H1 (cell line): ENCODE measurements around the gene PLCB3. TPM values are rescaled to one million over a fixed set of nuclear protein-coding genes. Genes with fewer than 3 reads are reported as not detected.

Experiments used
- CEBPB ChIP-seq: IDR thresholded peaks from 2 replicates; pipeline ENCODE4 v1.6.1; 2012; ENCODE audit warnings: low read depth, low read length
- CHD2 ChIP-seq: IDR thresholded peaks from 2 replicates; pipeline ENCODE4 v1.6.1; 2012; ENCODE audit warnings: low read length, improper control_type of control experiment
- HDAC2 ChIP-seq, 2 experiments: fragments of 300-600 bp in 1 of 2; sonication (generic) in 1 of 2; IDR thresholded peaks; 2 replicates each; pipeline ENCODE4 v1.6.1; 2011 to 2012; ENCODE audit warnings: low read depth in 2 of 2, low read length in 2 of 2, mild to moderate bottlenecking in 2 of 2, moderate library complexity in 2 of 2, borderline replicate concordance in 1 of 2, inconsistent platforms in 1 of 2
- KDM1A ChIP-seq: fragments of 200-600, 300-600 bp; sonication (generic); IDR thresholded peaks from 2 replicates; pipeline ENCODE4 v1.7.1; 2016; ENCODE audit warnings: mild to moderate bottlenecking, low read length, borderline replicate concordance
- NRF1 ChIP-seq: IDR thresholded peaks from 2 replicates; pipeline ENCODE4 v1.6.1; 2011; ENCODE audit warnings: mild to moderate bottlenecking, low read depth, low read length, improper control_type of control experiment
- PHF8 ChIP-seq: fragments of 200-600 bp; sonication (generic); conservative IDR thresholded peaks from 2 replicates; pipeline ENCODE4 v1.7.1; 2012; ENCODE audit warnings: low read depth, mild to moderate bottlenecking, inconsistent platforms, low read length, moderate library complexity
- RAD21 ChIP-seq, 2 experiments: IDR thresholded peaks in 1 of 2; conservative IDR thresholded peaks in 1 of 2; 2 replicates each; pipeline ENCODE4 v1.6.1; 2011; ENCODE audit warnings: low read depth in 2 of 2, low read length in 2 of 2, improper control_type of control experiment in 1 of 2, inconsistent platforms in 1 of 2, mild to moderate bottlenecking in 1 of 2, moderate library complexity in 1 of 2
- TAF7 ChIP-seq: optimal IDR thresholded peaks from 2 replicates; pipeline ENCODE3; 2011; ENCODE audit warnings: low read depth, mild to moderate bottlenecking, inconsistent platforms, low read length, moderate library complexity, borderline replicate concordance
- polyA plus RNA-seq, 7 experiments: library from polyadenylated mRNA; depleted of rRNA in 3 of 7; stranded (reverse) in 5 of 7; unstranded in 2 of 7; fragments of >200 nt in 5 of 7; fragments of 200-250 nt in 2 of 7; gene quantifications; 1 replicate in 5 of 7; 2 replicates in 1 of 7; 4 replicates in 1 of 7; pipeline versions ENCODE4 v1.2.1 to v1.2.3, GENCODE V29; 2011 to 2013; ENCODE audit warnings: missing spikeins in 2 of 7, mixed read lengths in 2 of 7
- small RNA-seq: library from polyadenylated mRNA; stranded (forward); fragments of <200 nt; extraction: miRNeasy Mini kit (QIAGEN cat#:217004); gene quantifications from one replicate; pipeline ENCODE3, GENCODE V24; 2013; ENCODE audit not compliant: insufficient read depth
- total RNA-seq: library from RNA; stranded (reverse); fragmentation: NEBNext Ultra II Directional; extraction: Animal tissue kit (Norgen Biotek cat#: 25700); gene quantifications from 2 replicates; pipeline ENCODE4 v1.2.1, GENCODE V29; 2021
- TF ChIP-seq, protein P1 (sequence below), 3 experiments: IDR thresholded peaks; 1 replicate in 2 of 3; 2 replicates in 1 of 3; pipeline versions ENCODE4 v1.5.1 to v1.6.1; 2011; ENCODE audit warnings: low read length in 3 of 3, mild to moderate bottlenecking in 3 of 3, inconsistent platforms in 2 of 3, low read depth in 1 of 3, moderate library complexity in 1 of 3; ENCODE audit not compliant: insufficient read depth in 1 of 3; ENCODE audit errors: control extremely low read depth in 1 of 3

PLCB3 gene
- total and polyA plus RNA-seq, 2 of the 8 experiments (the other 6 are each of a cell fraction or from before 2014, with no cell fraction given): 47.2 to 104 TPM

DNA sequence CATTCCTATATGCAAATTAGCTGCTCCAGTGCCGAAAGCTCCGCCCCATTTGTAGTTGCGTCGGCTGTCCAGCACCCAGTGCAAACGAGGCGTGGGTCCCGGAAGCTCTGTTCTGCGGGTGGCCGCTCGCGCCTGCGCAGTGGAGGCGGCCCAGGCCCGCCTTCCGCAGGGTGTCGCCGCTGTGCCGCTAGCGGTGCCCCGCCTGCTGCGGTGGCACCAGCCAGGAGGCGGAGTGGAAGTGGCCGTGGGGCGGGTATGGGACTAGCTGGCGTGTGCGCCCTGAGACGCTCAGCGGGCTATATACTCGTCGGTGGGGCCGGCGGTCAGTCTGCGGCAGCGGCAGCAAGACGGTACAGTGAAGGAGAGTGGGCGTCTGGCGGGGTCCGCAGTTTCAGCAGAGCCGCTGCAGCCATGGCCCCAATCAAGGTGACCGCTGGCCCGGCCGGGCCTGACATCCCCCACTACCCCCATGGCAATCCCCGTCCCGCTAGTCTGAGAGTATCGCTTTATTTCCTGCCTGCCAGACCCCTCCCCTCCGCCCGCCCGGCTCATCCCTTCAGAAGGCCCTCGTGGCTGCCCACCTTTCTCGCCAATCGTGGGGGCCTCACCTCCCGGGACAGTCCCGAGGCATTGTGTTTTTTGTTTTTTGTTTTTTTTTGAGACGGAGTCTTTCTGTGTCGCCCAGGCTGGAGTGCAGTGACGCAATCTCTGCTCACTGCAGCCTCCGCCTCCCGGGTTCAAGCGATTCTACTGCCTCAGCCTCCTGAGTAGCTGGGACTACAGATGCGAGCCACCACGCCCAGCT is 66.8 kb downstream of the PLCB3 start, which contains the start of gene PRDX5 (continued):
- TF ChIP-seq CEBPB (peak; percentile 51; the same call in 1 of the 2 replicates), RAD21 (IDR thresholded peaks at IDR 0.05 in 1 of 2, conservative IDR thresholded peaks at IDR 0.05 in 1 of 2; ENCODE audit: low read depth in 2 of 2, low read length in 2 of 2) (peak; percentile 39 to 62), TAF7 (peak; percentile 61), CHD2 (no peak), NRF1 (peak; percentile 86), KDM1A (no peak), PHF8 (peak; percentile 72), HDAC2 (IDR thresholded peaks at IDR 0.05; ENCODE audit: borderline replicate concordance in 1 of 2, low read depth in 2 of 2, low read length in 2 of 2) (peak in 1 of 2 experiments; percentile 26; a peak in 1 of 4 replicates)
- TF ChIP-seq, protein P1, sequence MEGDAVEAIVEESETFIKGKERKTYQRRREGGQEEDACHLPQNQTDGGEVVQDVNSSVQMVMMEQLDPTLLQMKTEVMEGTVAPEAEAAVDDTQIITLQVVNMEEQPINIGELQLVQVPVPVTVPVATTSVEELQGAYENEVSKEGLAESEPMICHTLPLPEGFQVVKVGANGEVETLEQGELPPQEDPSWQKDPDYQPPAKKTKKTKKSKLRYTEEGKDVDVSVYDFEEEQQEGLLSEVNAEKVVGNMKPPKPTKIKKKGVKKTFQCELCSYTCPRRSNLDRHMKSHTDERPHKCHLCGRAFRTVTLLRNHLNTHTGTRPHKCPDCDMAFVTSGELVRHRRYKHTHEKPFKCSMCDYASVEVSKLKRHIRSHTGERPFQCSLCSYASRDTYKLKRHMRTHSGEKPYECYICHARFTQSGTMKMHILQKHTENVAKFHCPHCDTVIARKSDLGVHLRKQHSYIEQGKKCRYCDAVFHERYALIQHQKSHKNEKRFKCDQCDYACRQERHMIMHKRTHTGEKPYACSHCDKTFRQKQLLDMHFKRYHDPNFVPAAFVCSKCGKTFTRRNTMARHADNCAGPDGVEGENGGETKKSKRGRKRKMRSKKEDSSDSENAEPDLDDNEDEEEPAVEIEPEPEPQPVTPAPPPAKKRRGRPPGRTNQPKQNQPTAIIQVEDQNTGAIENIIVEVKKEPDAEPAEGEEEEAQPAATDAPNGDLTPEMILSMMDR (IDR thresholded peaks at IDR 0.05; ENCODE audit: control extremely low read depth in 1 of 3, insufficient read depth in 1 of 3, low read depth in 1 of 3, low read length in 3 of 3): peak in 1 of 3 experiments; percentile 51; a peak in 2 of 4 replicates

Small RNA genes within 50 kb of the gene (small RNA-seq; reads per million reads assigned to genes)
- gene RF00019: not detected

Other genes with a start within 250 kb of the PLCB3 start
- 0.28 and 0.42 TPM in 2 replicates for gene FLRT1, start 215.6 kb upstream of the PLCB3 start, total RNA-seq
- 0.14 and 0.20 TPM in 2 replicates for gene FLRT1, start 215.6 kb upstream of the PLCB3 start, polyA plus RNA-seq (2011; rRNA removed)
- 19.5 and 19.6 TPM in 2 replicates for gene MACROD1, start 85.4 kb upstream of the PLCB3 start, total RNA-seq
- gene MACROD1, start 85.4 kb upstream of the PLCB3 start, polyA plus RNA-seq (2011; rRNA removed): 34.1 and 107 TPM in 2 replicates
- 316 and 329 TPM in 2 replicates for gene STIP1, start 65.4 kb upstream of the PLCB3 start, total RNA-seq
- gene STIP1, start 65.4 kb upstream of the PLCB3 start, polyA plus RNA-seq (2011; rRNA removed): 140 and 151 TPM in 2 replicates
- gene FERMT3, start 44.8 kb upstream of the PLCB3 start, total RNA-seq: 1.4 and 2.7 TPM in 2 replicates
- gene FERMT3, start 44.8 kb upstream of the PLCB3 start, polyA plus RNA-seq (2011; rRNA removed): 3.7 and 5.9 TPM in 2 replicates
- 34.5 and 39.7 TPM in 2 replicates for gene TRPT1, start 25.3 kb upstream of the PLCB3 start, total RNA-seq
- gene TRPT1, start 25.3 kb upstream of the PLCB3 start, polyA plus RNA-seq (2011; rRNA removed): 74.6 and 102 TPM in 2 replicates
- 43.4 and 51.5 TPM in 2 replicates for gene NUDT22, start 25.3 kb upstream of the PLCB3 start, total RNA-seq
- 69.0 and 97.1 TPM in 2 replicates for gene NUDT22, start 25.3 kb upstream of the PLCB3 start, polyA plus RNA-seq (2011; rRNA removed)
- gene DNAJC4, start 21.0 kb upstream of the PLCB3 start, total RNA-seq: 14.6 and 17.8 TPM in 2 replicates
- 31.0 and 34.0 TPM in 2 replicates for gene DNAJC4, start 21.0 kb upstream of the PLCB3 start, polyA plus RNA-seq (2011; rRNA removed)
- 46.1 and 49.6 TPM in 2 replicates for gene VEGFB, start 16.9 kb upstream of the PLCB3 start, total RNA-seq
- 9.3 and 11.4 TPM in 2 replicates for gene VEGFB, start 16.9 kb upstream of the PLCB3 start, polyA plus RNA-seq (2011; rRNA removed)
- 41.7 and 43.2 TPM in 2 replicates for gene FKBP2, start 10.4 kb upstream of the PLCB3 start, total RNA-seq
- gene FKBP2, start 10.4 kb upstream of the PLCB3 start, polyA plus RNA-seq (2011; rRNA removed): 52.5 and 67.3 TPM in 2 replicates
- gene PPP1R14B, start 4.6 kb upstream of the PLCB3 start, total RNA-seq: 418 and 419 TPM in 2 replicates
- 265 and 351 TPM in 2 replicates for gene PPP1R14B, start 4.6 kb upstream of the PLCB3 start, polyA plus RNA-seq (2011; rRNA removed)
- gene BAD, start 33.1 kb downstream of the PLCB3 start, total RNA-seq: 23.1 and 25.3 TPM in 2 replicates
- 33.7 and 38.4 TPM in 2 replicates for gene BAD, start 33.1 kb downstream of the PLCB3 start, polyA plus RNA-seq (2011; rRNA removed)
- gene GPR137, start 34.3 kb downstream of the PLCB3 start, total RNA-seq: 36.8 and 37.8 TPM in 2 replicates
- gene GPR137, start 34.3 kb downstream of the PLCB3 start, polyA plus RNA-seq (2011; rRNA removed): 36.2 and 55.5 TPM in 2 replicates
- gene KCNK4, start 39.8 kb downstream of the PLCB3 start, total RNA-seq: 0.19 TPM in 1 of 2 replicates, not detected in the other
- gene KCNK4, start 39.8 kb downstream of the PLCB3 start, polyA plus RNA-seq (2011; rRNA removed): not detected in 2 replicates
- gene CATSPERZ, start 48.8 kb downstream of the PLCB3 start, total RNA-seq: not detected in 2 replicates
- gene CATSPERZ, start 48.8 kb downstream of the PLCB3 start, polyA plus RNA-seq (2011; rRNA removed): 0.77 and 1.1 TPM in 2 replicates
- 36.1 and 37.0 TPM in 2 replicates for gene ESRRA, start 54.0 kb downstream of the PLCB3 start, total RNA-seq
- gene ESRRA, start 54.0 kb downstream of the PLCB3 start, polyA plus RNA-seq (2011; rRNA removed): 18.2 and 20.9 TPM in 2 replicates
- gene TRMT112, start 66.0 kb downstream of the PLCB3 start, total RNA-seq: 300 and 326 TPM in 2 replicates
- gene TRMT112, start 66.0 kb downstream of the PLCB3 start, polyA plus RNA-seq (2011; rRNA removed): 650 and 707 TPM in 2 replicates
- gene PRDX5, start 66.6 kb downstream of the PLCB3 start, total RNA-seq: 201 and 225 TPM in 2 replicates
- gene PRDX5, start 66.6 kb downstream of the PLCB3 start, polyA plus RNA-seq (2011; rRNA removed): 582 and 631 TPM in 2 replicates
- 11.2 and 12.5 TPM in 2 replicates for gene CCDC88B, start 88.7 kb downstream of the PLCB3 start, total RNA-seq
- 5.9 and 7.9 TPM in 2 replicates for gene CCDC88B, start 88.7 kb downstream of the PLCB3 start, polyA plus RNA-seq (2011; rRNA removed)
- 12.6 and 13.2 TPM in 2 replicates for gene RPS6KA4, start 107.6 kb downstream of the PLCB3 start, total RNA-seq
- 8.2 and 12.1 TPM in 2 replicates for gene RPS6KA4, start 107.6 kb downstream of the PLCB3 start, polyA plus RNA-seq (2011; rRNA removed)